ENCODE measurements around the gene TRPM1.

The TRPM1 gene

DNA sequence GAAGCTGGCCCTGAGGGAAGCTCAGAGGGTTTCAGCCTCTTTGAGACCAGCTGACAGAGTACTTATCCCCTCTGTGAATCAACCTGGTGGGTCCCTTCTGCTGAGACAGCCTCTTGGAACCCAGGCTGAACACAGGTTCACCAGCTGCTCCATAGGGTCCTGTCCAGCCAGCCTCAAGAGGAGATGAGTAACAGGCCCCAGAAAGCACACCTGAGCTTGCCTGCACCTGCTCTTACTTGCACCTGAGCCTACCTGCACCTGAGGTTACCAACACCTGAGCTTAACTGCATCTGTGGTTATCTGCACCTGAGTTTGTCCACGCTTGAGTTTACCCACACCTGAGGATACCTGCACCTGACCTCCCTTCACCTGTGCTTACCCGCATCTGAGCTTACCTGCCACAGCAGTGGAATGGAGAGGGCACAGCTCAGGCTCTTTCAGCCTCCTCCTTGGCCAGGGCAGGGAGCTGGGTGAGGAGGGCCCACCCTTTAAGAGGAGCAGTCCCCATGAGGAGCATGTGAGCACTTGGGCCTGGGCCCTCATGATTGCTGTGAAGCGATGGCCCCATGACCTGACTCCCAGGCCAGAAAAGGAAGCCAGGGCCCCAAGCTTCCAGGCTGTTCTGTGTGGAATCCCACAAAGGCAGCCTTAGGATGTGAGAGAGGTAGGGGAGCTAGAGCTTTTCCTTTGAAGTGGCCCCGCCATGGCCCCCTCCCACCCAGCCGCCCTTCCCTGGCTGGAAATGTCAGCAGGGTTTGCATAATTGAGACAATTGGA, at the start of gene TRPM1:
Gene TRPM1 (minus strand): TSS at position 464 of the 777 bp plus-strand sequence. CDS start 20,370 bp downstream, outside the sequence.
- peak; percentile 66 for DNase-seq
- H3K9me2 ChIP-seq (replicated peaks; ENCODE audit: insufficient read depth, low read length), result no peaks in the 10 kb centered on the region
- H3K79me2 ChIP-seq (ENCODE audit: low read length), result no peaks in the 10 kb centered on the region
- no peak within 1 kb of the TSS for H2AFZ ChIP-seq (ENCODE audit: low read length)
- peak within 1 kb of the TSS; percentile 35; the same call in 1 of the 2 replicates for H3K27ac ChIP-seq (ENCODE audit: low read length)
- H3K27me3 ChIP-seq (replicated peaks; ENCODE audit: insufficient read depth, low read length), result no peaks in the 10 kb centered on the region
- peaks cover 4% of the 10 kb centered on the region; the same call in 1 of the 2 replicates for H3F3A ChIP-seq (ENCODE audit: insufficient read depth, low read length)
- H3K9ac ChIP-seq (ENCODE audit: low read length), result no peak within 1 kb of the TSS
- H3K9me3 ChIP-seq (replicated peaks; ENCODE audit: insufficient read depth, low read length), result no peaks in the 10 kb centered on the region
- no peak within 1 kb of the TSS for H3K4me3 ChIP-seq (ENCODE audit: low read length)
- peaks cover 36% of the 10 kb centered on the region for H3K4me1 ChIP-seq (ENCODE audit: low read length)
- TF ChIP-seq EZH2phosphoT487 (IDR thresholded peaks at IDR 0.05; ENCODE audit: low read length) (no peak), EZH2 (optimal IDR thresholded peaks at IDR 0.05; ENCODE audit: low read depth, low read length) (no peak)
- TF ChIP-seq, protein P1, sequence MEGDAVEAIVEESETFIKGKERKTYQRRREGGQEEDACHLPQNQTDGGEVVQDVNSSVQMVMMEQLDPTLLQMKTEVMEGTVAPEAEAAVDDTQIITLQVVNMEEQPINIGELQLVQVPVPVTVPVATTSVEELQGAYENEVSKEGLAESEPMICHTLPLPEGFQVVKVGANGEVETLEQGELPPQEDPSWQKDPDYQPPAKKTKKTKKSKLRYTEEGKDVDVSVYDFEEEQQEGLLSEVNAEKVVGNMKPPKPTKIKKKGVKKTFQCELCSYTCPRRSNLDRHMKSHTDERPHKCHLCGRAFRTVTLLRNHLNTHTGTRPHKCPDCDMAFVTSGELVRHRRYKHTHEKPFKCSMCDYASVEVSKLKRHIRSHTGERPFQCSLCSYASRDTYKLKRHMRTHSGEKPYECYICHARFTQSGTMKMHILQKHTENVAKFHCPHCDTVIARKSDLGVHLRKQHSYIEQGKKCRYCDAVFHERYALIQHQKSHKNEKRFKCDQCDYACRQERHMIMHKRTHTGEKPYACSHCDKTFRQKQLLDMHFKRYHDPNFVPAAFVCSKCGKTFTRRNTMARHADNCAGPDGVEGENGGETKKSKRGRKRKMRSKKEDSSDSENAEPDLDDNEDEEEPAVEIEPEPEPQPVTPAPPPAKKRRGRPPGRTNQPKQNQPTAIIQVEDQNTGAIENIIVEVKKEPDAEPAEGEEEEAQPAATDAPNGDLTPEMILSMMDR (IDR thresholded peaks at IDR 0.05; ENCODE audit: low read length), result no peak
- H3K4me2 ChIP-seq (ENCODE audit: low read depth, low read length), result peak within 1 kb of the TSS; percentile 17; the same call in 1 of the 2 replicates
- no peaks in the 10 kb centered on the region for H3K36me3 ChIP-seq (replicated peaks; ENCODE audit: insufficient read depth, low read length)
- no peaks in the 10 kb centered on the region for H4K20me1 ChIP-seq (ENCODE audit: insufficient read depth, low read length)

DNA sequence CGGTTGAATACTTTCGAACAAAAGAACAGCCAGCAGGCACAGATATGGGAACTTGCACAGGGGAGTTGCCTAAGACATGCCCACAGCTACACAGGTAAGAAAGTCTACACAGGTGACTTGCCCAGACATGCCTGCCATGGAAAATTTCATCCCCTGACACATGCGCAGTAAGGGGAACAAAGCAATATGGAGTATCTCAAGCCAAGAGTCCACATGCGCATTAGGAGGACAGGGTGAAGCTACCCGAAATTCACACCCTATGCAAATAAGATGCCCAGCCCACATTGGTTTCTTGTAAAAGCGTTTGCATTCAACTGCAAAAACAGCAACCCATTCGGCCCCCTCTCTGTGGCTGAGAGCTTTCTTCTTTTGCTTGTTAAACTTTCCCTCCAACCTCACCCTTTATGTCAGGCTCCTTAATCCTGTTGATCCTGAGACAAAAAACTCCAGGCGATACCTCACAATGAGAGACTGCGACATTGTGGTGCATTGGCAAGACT, 49.3 kb upstream of the TRPM1 start:
- DNase-seq, result no peak
- H3K4me1 ChIP-seq (ENCODE audit: low read length), result no peaks in the 10 kb centered on the region
- H3K27me3 ChIP-seq (replicated peaks; ENCODE audit: insufficient read depth, low read length), result no peaks in the 10 kb centered on the region
- H3K9ac ChIP-seq (ENCODE audit: low read length), result no peak overlapping the region
- no peaks in the 10 kb centered on the region for H3F3A ChIP-seq (ENCODE audit: insufficient read depth, low read length)
- H3K4me3 ChIP-seq (ENCODE audit: low read length), result no peak overlapping the region
- no peak overlapping the region for H3K4me2 ChIP-seq (ENCODE audit: low read depth, low read length)
- no peaks in the 10 kb centered on the region for H3K79me2 ChIP-seq (ENCODE audit: low read length)
- TF ChIP-seq EZH2 (optimal IDR thresholded peaks at IDR 0.05; ENCODE audit: low read depth, low read length) (no peak), EZH2phosphoT487 (IDR thresholded peaks at IDR 0.05; ENCODE audit: low read length) (no peak)
- TF ChIP-seq, protein P1 (IDR thresholded peaks at IDR 0.05; ENCODE audit: low read length), result no peak
- H4K20me1 ChIP-seq (ENCODE audit: insufficient read depth, low read length), result no peaks in the 10 kb centered on the region
- no peaks in the 10 kb centered on the region for H3K9me3 ChIP-seq (replicated peaks; ENCODE audit: insufficient read depth, low read length)
- no peak overlapping the region for H3K27ac ChIP-seq (ENCODE audit: low read length)
- no peak overlapping the region for H2AFZ ChIP-seq (ENCODE audit: low read length)
- H3K36me3 ChIP-seq (replicated peaks; ENCODE audit: insufficient read depth, low read length), result no peaks in the 10 kb centered on the region
- no peaks in the 10 kb centered on the region for H3K9me2 ChIP-seq (replicated peaks; ENCODE audit: insufficient read depth, low read length)

DNA sequence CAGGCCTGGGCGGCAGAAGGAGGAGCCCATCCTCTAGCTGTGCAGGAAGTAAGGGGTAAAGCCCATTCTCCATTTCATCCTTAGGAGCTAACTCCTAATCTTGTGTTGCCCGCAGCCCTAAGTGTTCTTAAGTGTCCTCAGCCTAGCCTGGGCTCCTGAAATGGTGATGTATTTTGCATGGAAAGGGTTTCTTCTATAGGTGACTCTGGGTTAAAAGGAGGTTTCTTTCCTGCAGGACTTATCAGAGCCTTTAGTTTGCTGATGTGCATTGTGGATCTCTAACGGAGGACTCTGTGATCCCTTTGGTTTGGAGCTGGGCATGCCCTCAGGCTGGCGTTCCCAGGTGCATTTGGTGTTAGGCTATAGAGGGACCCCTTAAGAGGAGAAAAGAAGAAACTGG, 48.5 kb upstream of the TRPM1 start:
- TF ChIP-seq EZH2phosphoT487 (IDR thresholded peaks at IDR 0.05; ENCODE audit: low read length), result no peak
- TF ChIP-seq EZH2 (optimal IDR thresholded peaks at IDR 0.05; ENCODE audit: low read depth, low read length), result no peak
- TF ChIP-seq, protein P1 (IDR thresholded peaks at IDR 0.05; ENCODE audit: low read length), result no peak

More for the DNA sequence above, 48.5 kb upstream of the TRPM1 start:
- Histone ChIP-seq H3K4me1 (ENCODE audit: low read length) (no peaks in the 10 kb centered on the region), H2AFZ (ENCODE audit: low read length) (no peak overlapping the region), H3K27ac (ENCODE audit: low read length) (no peak overlapping the region), H3K79me2 (ENCODE audit: low read length) (no peaks in the 10 kb centered on the region), H3K9me2 (replicated peaks; ENCODE audit: insufficient read depth, low read length) (no peaks in the 10 kb centered on the region), H3K9me3 (replicated peaks; ENCODE audit: insufficient read depth, low read length) (no peaks in the 10 kb centered on the region), H4K20me1 (ENCODE audit: insufficient read depth, low read length) (no peaks in the 10 kb centered on the region), H3K9ac (ENCODE audit: low read length) (no peak overlapping the region), H3K27me3 (replicated peaks; ENCODE audit: insufficient read depth, low read length) (no peaks in the 10 kb centered on the region), H3F3A (ENCODE audit: insufficient read depth, low read length) (no peaks in the 10 kb centered on the region), H3K36me3 (replicated peaks; ENCODE audit: insufficient read depth, low read length) (no peaks in the 10 kb centered on the region), H3K4me3 (ENCODE audit: low read length) (no peak overlapping the region), H3K4me2 (ENCODE audit: low read depth, low read length) (no peak overlapping the region)
- no peak for DNase-seq
